MM.1S (cell line): ENCODE results near the gene TNIP3.

Experiments used
- EZH2 ChIP-seq: fragments of 300-600 bp; sonication (generic); optimal IDR thresholded peaks from 2 replicates; pipeline ENCODE3; 2017; ENCODE audit warnings: low read depth, mild to moderate bottlenecking, antibody characterized with exemption, low read length, mixed read lengths
- EZH2phosphoT487 ChIP-seq: fragments of 300-600 bp; sonication (generic); IDR thresholded peaks from 2 replicates; pipeline ENCODE4 v1.6.1; 2018; ENCODE audit warnings: antibody characterized with exemption, low read length
- TF ChIP-seq, protein P1 (sequence below): fragments of 300-600 bp; sonication (generic); IDR thresholded peaks from 2 replicates; pipeline ENCODE4 v1.5.1; 2016; ENCODE audit warnings: antibody characterized with exemption, low read length, mixed read lengths

- TF ChIP-seq, protein P1, sequence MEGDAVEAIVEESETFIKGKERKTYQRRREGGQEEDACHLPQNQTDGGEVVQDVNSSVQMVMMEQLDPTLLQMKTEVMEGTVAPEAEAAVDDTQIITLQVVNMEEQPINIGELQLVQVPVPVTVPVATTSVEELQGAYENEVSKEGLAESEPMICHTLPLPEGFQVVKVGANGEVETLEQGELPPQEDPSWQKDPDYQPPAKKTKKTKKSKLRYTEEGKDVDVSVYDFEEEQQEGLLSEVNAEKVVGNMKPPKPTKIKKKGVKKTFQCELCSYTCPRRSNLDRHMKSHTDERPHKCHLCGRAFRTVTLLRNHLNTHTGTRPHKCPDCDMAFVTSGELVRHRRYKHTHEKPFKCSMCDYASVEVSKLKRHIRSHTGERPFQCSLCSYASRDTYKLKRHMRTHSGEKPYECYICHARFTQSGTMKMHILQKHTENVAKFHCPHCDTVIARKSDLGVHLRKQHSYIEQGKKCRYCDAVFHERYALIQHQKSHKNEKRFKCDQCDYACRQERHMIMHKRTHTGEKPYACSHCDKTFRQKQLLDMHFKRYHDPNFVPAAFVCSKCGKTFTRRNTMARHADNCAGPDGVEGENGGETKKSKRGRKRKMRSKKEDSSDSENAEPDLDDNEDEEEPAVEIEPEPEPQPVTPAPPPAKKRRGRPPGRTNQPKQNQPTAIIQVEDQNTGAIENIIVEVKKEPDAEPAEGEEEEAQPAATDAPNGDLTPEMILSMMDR, result no peak
- TF ChIP-seq EZH2 (no peak), EZH2phosphoT487 (no peak)
These were observed 23.2 kb downstream of the TNIP3 start for GRCh38 chr4:121140716-121141460.
